ENCODE measurements around the gene PKD1.

The PKD1 gene

DNA sequence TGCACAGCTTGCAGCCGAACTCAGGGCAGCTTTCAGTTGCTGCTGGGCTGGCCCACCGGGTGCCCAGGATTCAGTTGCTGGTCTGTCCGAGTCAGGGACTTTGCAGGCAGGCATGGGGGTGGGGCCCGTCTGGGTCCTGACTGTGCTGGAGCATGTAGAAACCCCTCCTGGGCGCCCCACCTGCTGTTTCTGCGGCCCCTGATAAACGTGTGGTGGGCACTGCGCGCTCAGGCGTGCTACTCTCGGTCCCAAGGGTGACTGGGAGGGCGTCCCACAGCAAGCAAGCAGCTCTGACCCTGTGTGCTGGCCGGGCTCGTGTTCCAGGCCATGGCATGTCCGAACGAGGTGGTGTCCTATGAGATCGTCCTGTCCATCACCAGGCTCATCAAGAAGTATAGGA lies 75.4 kb downstream of the PKD1 start:
- no peak overlapping the region for H2AFZ ChIP-seq (ENCODE audit: low read depth, low read length)
- H3K9me3 ChIP-seq (ENCODE audit: low read length): no peaks in the 10 kb centered on the region
- no peaks in the 10 kb centered on the region for H3K4me1 ChIP-seq (ENCODE audit: insufficient read depth, low read length)
- H3K27me3 ChIP-seq (ENCODE audit: insufficient read depth, low read length): no peaks in the 10 kb centered on the region
- no peak overlapping the region for H3K4me3 ChIP-seq (ENCODE audit: low read length)
- peaks cover 34% of the 10 kb centered on the region for H3K36me3 ChIP-seq (ENCODE audit: insufficient read depth, low read length)

DNA sequence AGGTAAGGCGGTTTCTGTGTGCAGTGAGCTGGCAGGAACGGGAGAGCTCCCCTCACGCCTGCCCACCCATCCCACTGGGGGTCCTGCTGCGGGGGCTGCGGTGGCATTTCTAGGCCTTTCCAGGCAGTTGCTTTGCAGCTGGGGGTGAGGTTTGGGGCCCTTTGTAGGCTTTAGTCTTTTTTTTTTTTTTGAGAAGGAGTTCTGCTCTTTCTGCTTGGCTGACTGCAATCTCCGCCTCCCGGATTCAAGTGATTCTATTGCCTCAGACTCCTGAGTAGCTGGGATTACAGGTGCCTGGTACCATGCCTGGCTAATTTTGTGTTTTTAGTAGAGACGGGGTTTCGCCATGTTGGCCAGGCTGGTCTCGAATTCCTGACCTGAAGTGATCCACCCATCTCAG lies 76.8 kb downstream of the PKD1 start:
- H3K9me3 ChIP-seq (ENCODE audit: low read length): no peaks in the 10 kb centered on the region
- H3K36me3 ChIP-seq (ENCODE audit: insufficient read depth, low read length): peaks cover 35% of the 10 kb centered on the region
- H3K27me3 ChIP-seq (ENCODE audit: insufficient read depth, low read length): no peaks in the 10 kb centered on the region
- H3K4me1 ChIP-seq (ENCODE audit: insufficient read depth, low read length): no peaks in the 10 kb centered on the region
- H2AFZ ChIP-seq (ENCODE audit: low read depth, low read length): no peak overlapping the region
- H3K4me3 ChIP-seq (ENCODE audit: low read length): no peak overlapping the region

DNA sequence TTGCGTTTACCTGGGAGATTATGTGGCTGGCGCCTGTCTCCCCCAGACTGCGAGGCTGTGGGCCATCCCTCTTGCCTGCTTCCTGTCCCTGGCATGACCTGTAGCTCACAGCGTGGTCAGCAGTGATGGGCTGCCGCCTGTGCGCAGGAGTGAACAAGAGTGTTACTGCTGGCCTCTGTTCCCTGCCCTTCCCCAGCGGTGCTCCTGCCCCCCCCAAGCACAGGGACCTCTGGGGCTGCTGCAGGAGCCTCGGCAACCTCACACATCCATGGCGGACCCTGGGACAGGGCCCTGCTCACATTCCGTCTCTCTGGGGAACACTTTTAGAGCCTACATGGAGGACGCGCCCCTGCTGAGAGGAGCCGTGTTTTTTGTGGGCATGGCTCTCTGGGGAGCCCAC lies 77.3 kb downstream of the PKD1 start:
- no peaks in the 10 kb centered on the region for H3K27me3 ChIP-seq (ENCODE audit: insufficient read depth, low read length)
- H3K4me1 ChIP-seq (ENCODE audit: insufficient read depth, low read length): no peaks in the 10 kb centered on the region
- H3K36me3 ChIP-seq (ENCODE audit: insufficient read depth, low read length): peaks cover 38% of the 10 kb centered on the region
- H3K4me3 ChIP-seq (ENCODE audit: low read length): no peak overlapping the region
- H2AFZ ChIP-seq (ENCODE audit: low read depth, low read length): no peak overlapping the region
- no peaks in the 10 kb centered on the region for H3K9me3 ChIP-seq (ENCODE audit: low read length)

DNA sequence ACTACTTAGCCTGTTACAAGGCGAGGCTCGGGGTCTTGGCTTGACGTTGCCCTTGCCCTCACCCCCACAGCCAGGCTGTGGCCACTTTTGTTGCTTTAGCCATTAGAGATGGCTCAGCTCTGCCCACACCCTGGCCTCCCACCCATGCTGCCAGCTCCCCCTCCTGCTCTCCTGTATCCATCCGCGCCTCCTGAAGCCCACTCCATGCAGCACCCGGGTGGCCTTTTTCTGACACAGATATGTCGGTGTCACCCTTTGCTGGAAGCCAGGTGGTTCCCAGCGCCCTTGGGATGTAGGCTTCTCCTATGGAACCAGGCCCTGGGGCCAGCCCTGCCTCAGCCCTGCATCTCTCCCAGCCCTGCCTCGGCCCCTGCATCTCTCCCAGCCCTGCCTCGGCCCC lies 78.3 kb downstream of the PKD1 start:
- no peaks in the 10 kb centered on the region for H3K4me1 ChIP-seq (ENCODE audit: insufficient read depth, low read length)
- H3K36me3 ChIP-seq (ENCODE audit: insufficient read depth, low read length): peaks cover 45% of the 10 kb centered on the region
- H3K4me3 ChIP-seq (ENCODE audit: low read length): no peak overlapping the region
- H2AFZ ChIP-seq (ENCODE audit: low read depth, low read length): no peak overlapping the region
- H3K27me3 ChIP-seq (ENCODE audit: insufficient read depth, low read length): no peaks in the 10 kb centered on the region
- H3K9me3 ChIP-seq (ENCODE audit: low read length): no peaks in the 10 kb centered on the region

DNA sequence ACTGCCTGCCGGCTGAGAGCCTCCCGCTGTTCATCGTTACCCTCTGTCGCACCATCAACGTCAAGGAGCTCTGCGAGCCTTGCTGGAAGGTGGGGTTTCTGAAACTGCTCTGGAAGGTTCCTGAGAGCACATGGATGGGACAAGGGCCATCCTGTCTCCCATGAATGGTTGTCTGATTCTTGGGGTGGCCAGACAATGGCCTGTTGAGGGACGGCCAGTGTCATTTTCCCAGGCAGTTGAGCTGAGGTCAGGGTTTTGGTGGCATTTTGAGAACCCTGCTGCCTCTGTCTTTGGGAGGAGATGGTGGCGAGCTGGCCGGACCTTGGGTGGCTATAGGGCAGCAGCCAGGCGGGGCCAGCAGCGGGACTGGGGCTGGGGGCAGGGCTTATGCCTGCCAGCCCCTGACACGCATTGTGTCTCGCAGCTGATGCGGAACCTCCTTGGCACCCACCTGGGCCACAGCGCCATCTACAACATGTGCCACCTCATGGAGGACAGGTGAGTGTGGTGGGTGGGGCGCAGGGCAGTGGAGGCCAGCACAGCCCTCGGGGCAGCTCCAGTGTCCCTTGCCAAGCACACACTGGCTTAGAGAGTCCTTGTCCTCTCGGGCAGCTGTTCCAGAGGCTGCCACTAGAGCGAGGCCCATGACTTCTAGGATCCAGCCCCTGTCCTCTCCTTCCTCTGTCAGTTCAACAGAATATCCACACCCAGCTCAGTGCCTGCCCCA lies 78.9 kb downstream of the PKD1 start:
- no peak overlapping the region for H3K4me3 ChIP-seq (ENCODE audit: low read length)

DNA sequence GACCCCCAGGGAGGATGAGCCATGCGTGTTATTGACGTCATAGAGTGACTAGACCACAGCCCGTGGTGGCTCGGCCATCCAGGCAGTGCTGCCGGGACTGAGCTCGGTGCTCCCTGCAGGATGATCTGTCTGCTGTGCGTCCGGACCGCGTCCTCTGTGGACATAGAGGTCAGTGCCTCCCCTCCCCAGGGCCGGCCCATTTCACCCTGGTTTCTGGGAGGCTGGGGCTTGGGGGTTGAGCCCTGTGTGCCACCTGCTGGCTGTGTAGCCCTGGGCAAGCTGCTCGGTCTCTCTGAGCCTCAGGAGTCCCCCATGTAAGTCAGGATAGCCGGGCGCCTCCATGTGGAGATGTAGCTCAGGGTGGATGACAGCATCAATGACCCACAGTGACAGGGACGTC lies 79.6 kb downstream of the PKD1 start:
- H2AFZ ChIP-seq (ENCODE audit: low read depth, low read length): no peak overlapping the region
- no peaks in the 10 kb centered on the region for H3K27me3 ChIP-seq (ENCODE audit: insufficient read depth, low read length)
- no peaks in the 10 kb centered on the region for H3K4me1 ChIP-seq (ENCODE audit: insufficient read depth, low read length)
- no peaks in the 10 kb centered on the region for H3K9me3 ChIP-seq (ENCODE audit: low read length)
- H3K4me3 ChIP-seq (ENCODE audit: low read length): no peak overlapping the region
- H3K36me3 ChIP-seq (ENCODE audit: insufficient read depth, low read length): peaks cover 53% of the 10 kb centered on the region

More for the DNA sequence above, 78.9 kb downstream of the PKD1 start:
- Histone ChIP-seq H2AFZ (ENCODE audit: low read depth, low read length) (no peak overlapping the region), H3K4me1 (ENCODE audit: insufficient read depth, low read length) (no peaks in the 10 kb centered on the region), H3K27me3 (ENCODE audit: insufficient read depth, low read length) (no peaks in the 10 kb centered on the region), H3K9me3 (ENCODE audit: low read length) (no peaks in the 10 kb centered on the region), H3K36me3 (ENCODE audit: insufficient read depth, low read length) (peaks cover 51% of the 10 kb centered on the region)

DNA sequence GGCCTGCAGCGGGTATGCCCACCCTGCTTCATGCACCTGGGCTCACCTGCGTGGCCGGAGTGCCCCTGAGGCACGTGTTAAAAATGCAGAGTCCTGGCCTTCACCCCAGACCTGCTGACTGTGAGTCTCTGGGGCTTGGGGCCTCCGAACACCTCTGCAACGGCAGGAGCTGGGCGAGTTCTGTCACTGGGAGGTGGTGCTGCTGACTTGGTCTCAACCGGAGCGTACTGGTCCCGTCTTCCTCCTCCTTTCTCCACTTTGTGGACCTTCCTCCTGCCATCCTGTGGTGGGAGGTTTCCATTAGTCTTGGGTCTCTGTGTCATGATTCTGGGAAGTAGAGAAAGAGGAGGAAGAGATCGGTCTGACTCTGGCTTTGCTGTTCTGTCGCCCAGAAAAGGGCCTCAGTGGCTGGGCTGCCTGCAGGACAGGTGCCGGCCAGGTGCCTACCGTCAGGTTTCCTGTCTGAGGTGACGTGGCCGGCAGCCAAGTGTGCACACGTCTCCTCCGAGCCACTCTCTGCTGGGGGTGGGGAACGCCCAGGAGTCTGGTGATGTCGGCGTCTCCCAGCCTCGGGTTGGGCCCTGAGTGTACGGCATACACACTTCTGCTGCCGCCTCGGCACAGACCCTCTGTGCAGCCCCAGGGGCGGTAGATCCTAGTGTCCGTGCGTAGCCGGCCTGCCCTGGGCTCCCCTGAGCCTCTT lies 81.0 kb downstream of the PKD1 start:
- no peak overlapping the region for H2AFZ ChIP-seq (ENCODE audit: low read depth, low read length)
- no peaks in the 10 kb centered on the region for H3K4me1 ChIP-seq (ENCODE audit: insufficient read depth, low read length)
- H3K9me3 ChIP-seq (ENCODE audit: low read length): no peaks in the 10 kb centered on the region
- no peak overlapping the region for H3K4me3 ChIP-seq (ENCODE audit: low read length)
- peaks cover 53% of the 10 kb centered on the region for H3K36me3 ChIP-seq (ENCODE audit: insufficient read depth, low read length)
- no peaks in the 10 kb centered on the region for H3K27me3 ChIP-seq (ENCODE audit: insufficient read depth, low read length)

DNA sequence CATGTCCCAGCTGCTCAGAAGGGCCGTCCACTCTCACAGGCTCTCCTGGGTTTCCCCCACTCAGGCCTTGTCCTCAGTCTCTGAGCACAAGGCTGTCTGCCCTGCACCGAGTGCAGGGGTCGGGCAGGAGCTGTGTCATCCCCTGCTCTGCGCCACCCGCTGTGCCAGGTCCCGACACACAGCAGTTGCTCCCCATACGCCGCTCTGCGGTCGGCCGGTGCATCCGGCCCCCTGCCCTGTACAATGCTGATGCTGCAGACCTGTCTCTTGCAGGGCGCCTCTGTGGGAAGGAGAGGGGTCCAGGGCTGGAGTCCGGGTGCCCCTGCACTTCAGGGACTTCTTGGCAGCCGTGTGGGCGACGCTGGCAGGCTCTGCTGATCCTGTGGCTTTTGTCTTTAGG lies 81.8 kb downstream of the PKD1 start:
- H3K9me3 ChIP-seq (ENCODE audit: low read length): no peaks in the 10 kb centered on the region
- H3K36me3 ChIP-seq (ENCODE audit: insufficient read depth, low read length): peaks cover 53% of the 10 kb centered on the region
- no peaks in the 10 kb centered on the region for H3K27me3 ChIP-seq (ENCODE audit: insufficient read depth, low read length)
- H2AFZ ChIP-seq (ENCODE audit: low read depth, low read length): no peak overlapping the region
- peaks cover 2% of the 10 kb centered on the region for H3K4me1 ChIP-seq (ENCODE audit: insufficient read depth, low read length)
- no peak overlapping the region for H3K4me3 ChIP-seq (ENCODE audit: low read length)

DNA sequence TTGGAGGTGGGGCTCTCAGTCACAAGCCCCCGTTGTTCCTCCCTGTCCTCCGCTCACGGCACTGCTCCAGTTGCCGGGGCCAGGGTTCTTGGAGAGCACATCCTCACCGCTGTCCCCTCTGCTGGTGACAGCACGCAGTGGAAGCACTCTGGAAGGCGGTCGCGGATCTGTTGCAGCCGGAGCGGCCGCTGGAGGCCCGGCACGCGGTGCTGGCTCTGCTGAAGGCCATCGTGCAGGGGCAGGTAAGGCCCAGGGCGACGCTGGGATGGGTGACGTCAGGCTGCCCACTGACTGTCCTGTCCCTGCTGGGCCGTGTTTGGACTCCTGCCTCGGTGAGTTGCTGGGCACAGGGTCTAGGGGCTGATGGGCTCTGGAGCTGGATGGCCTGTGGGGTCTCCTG lies 82.5 kb downstream of the PKD1 start:
- Histone ChIP-seq H3K9me3 (ENCODE audit: low read length) (no peaks in the 10 kb centered on the region), H2AFZ (ENCODE audit: low read depth, low read length) (no peak overlapping the region), H3K36me3 (ENCODE audit: insufficient read depth, low read length) (peaks cover 51% of the 10 kb centered on the region), H3K4me1 (ENCODE audit: insufficient read depth, low read length) (peaks cover 9% of the 10 kb centered on the region), H3K4me3 (ENCODE audit: low read length) (no peak overlapping the region), H3K27me3 (ENCODE audit: insufficient read depth, low read length) (no peaks in the 10 kb centered on the region)

DNA sequence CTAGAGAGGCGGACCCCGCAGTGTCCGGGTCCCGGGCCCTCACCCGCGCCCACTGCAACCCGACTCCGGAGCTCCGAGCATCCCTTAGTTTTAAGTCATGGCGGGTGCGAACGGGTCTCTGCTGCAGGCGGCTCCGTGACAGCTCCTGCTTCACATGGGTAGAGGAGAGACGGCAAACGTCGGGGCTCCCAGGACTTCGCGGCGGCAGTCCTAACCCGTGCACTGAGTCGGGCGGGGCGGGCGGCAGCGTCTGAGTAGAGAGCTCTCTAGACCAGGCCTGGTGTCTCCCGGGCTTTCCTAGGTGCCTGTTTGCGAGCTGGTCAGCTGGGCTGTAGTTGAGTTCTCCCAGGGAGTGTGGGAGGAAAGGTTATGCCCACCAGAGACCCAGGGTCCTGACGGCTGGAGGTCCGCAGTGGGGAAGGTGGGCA lies 87.6 kb downstream of the PKD1 start:
- no peaks in the 10 kb centered on the region for H3K9me3 ChIP-seq (ENCODE audit: low read length)
- H3K27me3 ChIP-seq (ENCODE audit: insufficient read depth, low read length): no peaks in the 10 kb centered on the region
- peak overlapping the region; percentile 89 for H2AFZ ChIP-seq (ENCODE audit: low read depth, low read length)
- H3K36me3 ChIP-seq (ENCODE audit: insufficient read depth, low read length): peaks cover 23% of the 10 kb centered on the region
- peak overlapping the region; percentile 84 for H3K4me3 ChIP-seq (ENCODE audit: low read length)
- H3K4me1 ChIP-seq (ENCODE audit: insufficient read depth, low read length): peaks cover 15% of the 10 kb centered on the region

DNA sequence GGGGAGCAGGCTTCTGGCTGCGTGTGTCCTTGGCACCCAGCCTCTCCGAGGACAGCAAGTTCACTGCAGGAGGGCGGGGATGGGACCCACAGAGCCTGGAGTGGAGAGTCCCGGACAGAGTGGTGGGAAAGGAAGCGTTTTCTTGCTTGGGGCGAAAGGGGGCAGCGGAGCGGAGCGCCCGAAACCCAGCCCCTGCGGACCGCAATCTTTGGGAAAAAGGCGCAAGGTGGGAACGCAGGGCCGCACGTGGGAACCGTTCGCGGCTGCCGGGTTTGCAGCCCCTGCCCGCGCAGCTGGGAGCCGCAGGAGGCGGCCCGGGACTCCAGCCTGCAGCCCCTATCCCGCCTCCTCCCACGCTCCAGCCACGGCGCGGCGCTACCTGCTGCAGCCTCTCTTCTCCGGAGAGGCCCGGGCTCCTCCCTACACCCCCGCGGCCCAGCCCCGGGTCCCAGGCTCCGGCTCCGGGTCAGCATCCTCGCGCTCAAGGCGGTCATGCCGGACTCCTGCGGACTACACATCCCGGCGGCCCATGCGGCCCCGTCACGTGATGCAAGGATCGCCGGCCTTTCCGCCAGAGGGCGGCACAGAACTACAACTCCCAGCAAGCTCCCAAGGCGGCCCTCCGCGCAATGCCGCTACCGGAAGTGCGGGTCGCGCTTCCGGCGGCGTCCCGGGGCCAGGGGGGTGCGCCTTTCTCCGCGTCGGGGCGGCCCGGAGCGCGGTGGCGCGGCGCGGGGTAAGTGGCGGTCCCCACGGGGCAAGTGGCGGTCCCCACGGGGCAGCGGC lies 88.2 kb downstream of the PKD1 start, which contains the start of the genes NTHL1 and TSC2:
Gene NTHL1 (minus strand): TSS at position 505 of the 786 bp plus-strand sequence. CDS start 11 bp downstream, at position 494.
Gene TSC2 (plus strand): TSS at position 656 of the 786 bp plus-strand sequence. CDS start 631 bp downstream, outside the sequence.
- Histone ChIP-seq H3K27me3 (ENCODE audit: insufficient read depth, low read length) (no peaks in the 10 kb centered on the region), H3K9me3 (ENCODE audit: low read length) (no peaks in the 10 kb centered on the region), H2AFZ (ENCODE audit: low read depth, low read length) (peak within 1 kb of the TSS; percentile 89), H3K36me3 (ENCODE audit: insufficient read depth, low read length) (peaks cover 17% of the 10 kb centered on the region), H3K4me1 (ENCODE audit: insufficient read depth, low read length) (peaks cover 15% of the 10 kb centered on the region), H3K4me3 (ENCODE audit: low read length) (peak within 1 kb of the TSS; percentile 84)

DNA sequence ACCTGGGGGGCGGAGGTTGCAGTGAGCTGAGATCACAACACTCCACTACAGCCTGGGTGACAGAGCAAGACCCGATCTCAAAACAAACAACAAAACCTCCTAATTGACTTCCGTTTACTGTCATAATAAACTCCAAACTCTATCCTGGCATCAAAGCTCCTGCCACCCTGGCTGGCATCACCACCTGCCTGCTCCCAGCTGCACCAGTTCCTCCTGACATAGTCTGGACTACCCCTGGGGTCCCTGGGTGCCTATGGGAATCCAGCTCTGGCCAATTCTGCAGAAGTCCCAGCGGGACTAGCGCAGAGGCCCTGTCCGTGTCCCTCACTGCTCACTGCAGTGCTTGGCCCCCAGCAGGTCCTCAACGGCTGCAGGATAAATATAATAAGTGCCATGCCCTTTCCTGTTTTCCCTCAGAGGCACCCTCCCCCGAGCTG lies 88.8 kb downstream of the PKD1 start:
- Histone ChIP-seq H3K4me1 (ENCODE audit: insufficient read depth, low read length) (peaks cover 15% of the 10 kb centered on the region), H3K27me3 (ENCODE audit: insufficient read depth, low read length) (no peaks in the 10 kb centered on the region), H3K9me3 (ENCODE audit: low read length) (no peaks in the 10 kb centered on the region), H3K4me3 (ENCODE audit: low read length) (peak overlapping the region; percentile 84), H2AFZ (ENCODE audit: low read depth, low read length) (peak overlapping the region; percentile 89), H3K36me3 (ENCODE audit: insufficient read depth, low read length) (peaks cover 11% of the 10 kb centered on the region)

Data from neuron (in vitro differentiated cells).